GM21717 (cell line): ENCODE measurements around the gene COL4A6.

Source experiments
- ATAC-seq: cut with Tn5 transposase; IDR thresholded peaks from one replicate; pipeline ENCODE4 v1.9.1; 2021; ENCODE audit warnings: mild to moderate bottlenecking, moderate library complexity; ENCODE audit not compliant: unreplicated experiment

Gene COL4A6

GRCh38 chrX:108219949-108220601 lies 218.1 kb downstream of the COL4A6 start:
- ATAC-seq = no peak

DNA sequence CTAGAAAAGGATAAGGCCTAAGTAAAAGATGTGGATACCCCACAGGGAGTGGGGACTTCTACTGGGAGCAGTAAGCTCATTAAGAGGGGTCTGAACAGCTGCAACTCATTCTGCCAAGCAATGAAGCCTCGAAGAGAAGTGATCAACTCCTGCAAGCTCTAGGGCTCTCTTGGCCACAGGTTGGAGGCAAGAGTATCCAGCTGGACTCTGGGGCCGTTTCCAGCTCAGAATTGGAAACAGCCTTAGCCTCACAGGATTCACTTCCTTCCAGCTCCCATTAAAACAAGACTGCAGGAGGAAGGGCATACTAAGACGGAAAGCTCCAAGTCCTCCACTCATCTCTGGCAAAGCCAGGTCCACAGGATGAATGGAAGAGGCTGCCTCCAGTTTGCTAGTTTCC lies 220.3 kb downstream of the COL4A6 start:
- ATAC-seq = no peak

GRCh38 chrX:108216919-108217571 lies 221.2 kb downstream of the COL4A6 start:
- ATAC-seq = no peak

DNA sequence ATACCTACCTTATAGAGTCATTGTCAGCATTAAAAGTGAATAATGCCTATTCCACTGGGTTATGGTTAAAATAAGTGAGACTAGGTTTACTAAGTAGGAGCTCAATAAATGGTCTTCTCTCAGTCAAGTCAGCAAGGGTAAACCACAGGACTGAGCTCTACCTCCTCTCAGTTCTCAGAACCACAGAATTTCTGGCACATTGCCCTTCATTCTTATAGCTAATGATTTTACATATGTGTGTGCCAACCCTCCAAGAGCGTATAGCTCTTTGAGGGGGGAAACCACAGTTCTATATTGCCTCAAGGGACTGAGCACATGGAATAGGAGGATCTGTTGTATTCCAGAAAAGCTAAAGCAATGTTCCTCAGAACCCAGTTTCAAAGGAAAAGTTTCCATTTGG lies 221.8 kb downstream of the COL4A6 start:
- no peak for ATAC-seq

- no peak for ATAC-seq
Measured at GRCh38 chrX:108211301-108211700, 226.9 kb downstream of the COL4A6 start.

DNA sequence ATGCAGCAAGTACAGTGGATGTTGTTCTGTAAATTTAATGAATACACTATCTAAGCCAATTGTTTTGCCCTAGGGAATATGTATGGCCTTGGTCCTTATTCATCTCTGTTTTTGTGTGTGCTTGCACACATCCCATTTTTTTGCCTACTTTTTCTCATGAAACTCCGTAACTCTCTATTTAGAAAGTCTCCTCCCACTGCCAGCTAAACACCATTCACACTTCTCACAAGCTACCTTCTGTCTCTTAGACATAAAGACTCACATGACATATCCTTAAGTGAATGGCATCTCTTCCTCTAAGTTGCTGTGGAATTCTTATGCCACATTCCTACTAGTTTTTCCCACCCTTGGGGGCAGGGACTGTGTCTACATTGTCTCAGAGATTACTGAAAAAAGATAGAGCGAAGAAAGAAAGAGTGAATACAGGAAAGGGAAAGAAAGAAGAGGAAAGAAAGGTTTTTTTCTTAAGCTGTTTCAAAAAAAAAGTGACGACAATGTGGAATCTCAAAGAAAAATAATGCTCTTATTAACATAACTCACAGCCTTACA lies 229.1 kb downstream of the COL4A6 start:
- no peak for ATAC-seq

GRCh38 chrX:108203540-108203939 lies 234.7 kb downstream of the COL4A6 start:
- ATAC-seq = no peak

DNA sequence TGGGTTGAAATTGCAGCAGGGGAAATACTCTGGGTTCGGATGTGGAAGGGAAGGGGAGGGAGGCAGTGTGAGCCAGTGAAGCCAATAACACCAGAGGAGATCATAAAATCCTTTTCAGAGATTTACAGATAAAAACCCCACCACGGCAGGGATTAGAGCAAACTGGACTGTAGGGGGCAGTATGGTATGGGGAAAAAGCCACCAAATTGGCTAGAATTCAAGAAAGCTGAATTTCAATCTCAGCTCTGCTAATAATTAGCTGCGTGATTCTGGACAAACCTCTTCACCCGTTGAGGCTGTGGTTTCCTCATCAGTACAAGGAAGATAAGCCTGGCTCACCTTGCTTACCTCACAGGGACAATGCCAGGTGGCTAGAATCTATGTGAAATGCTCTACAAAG lies 238.5 kb downstream of the COL4A6 start:
- no peak for ATAC-seq

DNA sequence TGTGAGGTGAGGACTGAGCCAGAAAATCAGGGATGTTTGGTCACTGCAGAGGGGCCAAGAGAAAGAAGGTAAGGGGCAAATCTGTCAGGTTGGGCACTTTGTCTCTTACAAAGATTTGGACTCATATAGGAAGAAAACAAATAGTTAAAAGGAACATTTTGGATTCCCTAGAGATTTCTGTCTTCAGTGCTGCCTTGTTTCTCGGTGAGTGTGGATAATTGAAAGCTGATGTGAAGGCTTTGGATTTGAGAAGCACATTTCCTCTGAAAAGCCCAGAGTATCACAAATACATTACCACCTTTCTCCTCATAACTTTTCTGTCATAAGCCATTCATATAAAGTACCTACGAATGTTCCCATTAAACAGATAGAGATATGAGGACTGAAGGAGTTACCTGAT lies 239.2 kb downstream of the COL4A6 start:
- no peak for ATAC-seq

DNA sequence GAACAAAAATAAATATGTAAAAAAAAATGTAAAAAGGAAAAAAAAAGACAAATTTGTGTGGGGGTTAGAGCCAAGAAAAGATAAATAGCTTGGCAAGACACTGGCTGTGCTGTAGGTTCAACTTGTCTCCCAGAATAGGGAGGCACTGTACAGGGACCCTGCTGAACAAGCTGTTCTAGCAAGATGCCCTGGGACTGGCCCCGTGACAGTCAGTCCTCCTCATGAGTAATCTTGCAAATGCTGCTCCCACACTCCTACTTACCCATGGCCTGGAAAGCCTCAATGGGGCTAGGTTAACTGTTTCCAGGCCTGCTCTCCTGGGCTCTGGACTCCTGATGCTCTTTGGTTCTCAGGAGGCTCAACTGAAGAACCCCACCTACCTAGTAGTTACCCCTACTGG lies 239.8 kb downstream of the COL4A6 start:
- no peak for ATAC-seq

DNA sequence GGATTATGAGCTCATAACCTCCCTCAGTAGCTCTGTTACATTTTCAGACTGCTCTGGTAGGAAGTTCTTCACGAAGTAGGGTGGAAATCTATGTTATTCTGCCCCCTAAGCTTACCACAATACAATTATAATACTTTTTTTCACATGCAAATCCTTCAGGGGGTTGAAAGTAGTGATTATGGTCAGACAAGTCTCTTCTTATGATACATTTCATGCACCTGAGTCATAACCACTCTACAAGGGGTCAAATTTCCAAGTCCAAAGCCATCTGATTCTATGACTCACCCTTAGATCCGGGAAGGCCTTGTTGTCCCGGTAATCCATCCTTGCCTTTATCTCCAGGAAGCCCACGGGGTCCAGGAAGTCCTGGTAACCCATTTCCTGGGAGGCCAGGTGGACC lies 251.4 kb downstream of the COL4A6 start:
- no peak for ATAC-seq

- ATAC-seq = no peak
Measured at GRCh38 chrX:108178143-108178498, 260.1 kb downstream of the COL4A6 start.

GRCh38 chrX:108177351-108178142 lies 260.7 kb downstream of the COL4A6 start:
- no peak for ATAC-seq

- no peak for ATAC-seq
Measured at GRCh38 chrX:108173874-108174273, 264.3 kb downstream of the COL4A6 start.

- ATAC-seq = no peak
Measured at GRCh38 chrX:108171671-108172070, 266.6 kb downstream of the COL4A6 start.

DNA sequence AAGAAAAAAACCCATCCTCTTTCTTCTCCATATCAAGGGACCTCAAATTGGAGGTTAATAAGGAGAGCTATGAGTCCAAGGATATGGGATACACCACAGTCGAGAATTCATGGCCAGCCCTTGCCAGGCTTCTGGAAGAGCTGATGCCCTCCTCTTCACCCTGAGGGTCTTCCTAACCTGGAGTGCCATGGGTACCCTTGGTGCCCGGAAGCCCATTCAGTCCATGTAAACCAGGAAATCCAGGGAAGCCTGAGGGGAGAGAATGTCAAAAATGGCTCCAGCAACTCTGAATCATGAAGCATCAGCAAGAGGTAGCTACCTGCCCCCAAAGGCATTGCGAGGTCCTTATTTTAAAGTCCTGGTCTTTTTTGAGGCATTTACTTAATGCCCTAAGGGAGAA lies 268.5 kb downstream of the COL4A6 start:
- no peak for ATAC-seq

DNA sequence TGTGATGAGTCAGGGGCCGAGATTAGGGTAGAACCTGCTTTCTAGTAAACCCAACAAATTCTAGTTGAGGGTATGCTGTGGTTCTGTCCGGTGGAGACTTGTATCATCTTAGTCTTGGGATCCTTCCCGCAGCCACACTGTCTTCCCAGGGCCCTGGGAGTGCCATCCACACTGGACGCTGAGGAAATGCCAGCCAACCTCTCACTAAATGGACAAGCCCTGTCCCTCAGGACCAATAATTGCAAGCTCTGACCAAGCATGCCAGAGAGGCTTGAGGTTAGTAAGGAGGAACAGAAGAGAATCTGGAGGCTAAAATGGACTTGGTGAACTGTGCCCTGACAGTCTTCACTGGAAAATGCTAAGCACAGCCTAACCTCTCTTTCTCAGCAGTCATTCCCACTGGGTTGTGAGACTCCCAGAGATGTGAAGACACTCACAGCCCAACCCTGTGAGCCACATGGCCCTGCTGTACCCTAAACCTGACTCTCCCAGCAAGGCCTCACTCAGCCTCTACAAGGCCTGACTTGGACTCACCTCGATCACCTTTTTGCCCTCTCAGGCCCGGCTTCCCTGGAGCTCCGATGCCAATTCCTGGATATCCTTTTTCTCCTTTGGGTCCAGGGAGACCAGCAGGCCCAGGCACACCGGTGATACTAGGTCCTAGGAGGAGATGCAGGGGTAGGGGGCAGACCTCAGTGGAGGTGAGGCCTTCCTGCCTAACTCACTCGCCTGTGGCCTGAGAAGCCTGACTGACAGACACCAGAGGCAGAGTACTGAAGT lies 269.1 kb downstream of the COL4A6 start:
- no peak for ATAC-seq

- no peak for ATAC-seq
Measured at GRCh38 chrX:108167211-108167872, 270.9 kb downstream of the COL4A6 start.

GRCh38 chrX:108165383-108166111 lies 272.7 kb downstream of the COL4A6 start:
- no peak for ATAC-seq
